ENCODE measurements around the gene INPPL1.

Gene INPPL1

DNA sequence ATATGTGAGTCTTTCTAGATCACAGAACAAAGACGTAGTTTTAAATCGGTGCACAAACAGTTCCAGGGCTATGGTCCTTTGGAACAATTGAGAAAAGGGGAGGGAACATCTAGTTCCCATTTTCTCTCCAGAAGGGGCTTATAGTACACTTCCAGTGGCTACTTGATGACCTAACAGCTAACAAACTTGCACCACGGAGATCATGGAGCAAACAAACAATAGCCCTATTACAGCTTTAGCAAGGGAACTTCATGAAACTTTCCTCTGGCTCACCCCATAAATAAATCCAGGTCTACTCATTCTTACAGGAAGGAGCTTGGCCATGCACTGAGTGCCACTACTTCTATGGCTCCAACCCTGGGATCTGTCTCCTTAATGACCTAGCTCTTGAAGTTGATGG lies 16.3 kb upstream of the INPPL1 start:
- no peak overlapping the region for H3K4me3 ChIP-seq (IDR thresholded peaks at IDR 0.05; ENCODE audit: insufficient read depth, low read depth, low read length)
- no peak overlapping the region for H3K27ac ChIP-seq
- no peaks in the 10 kb centered on the region for H3K36me3 ChIP-seq (ENCODE audit: insufficient read depth)
- H3K4me2 ChIP-seq, result no peak overlapping the region
- no peaks in the 10 kb centered on the region for H3K4me1 ChIP-seq (ENCODE audit: low read depth, poor library complexity, severe bottlenecking)
- no peaks in the 10 kb centered on the region for H3K27me3 ChIP-seq (ENCODE audit: insufficient read depth, low read depth)
- TF ChIP-seq CTCF (conservative IDR thresholded peaks at IDR 0.05; ENCODE audit: low read depth, low read length), result no peak
- no peak overlapping the region for H2AFZ ChIP-seq (ENCODE audit: low read depth)
- H3K9ac ChIP-seq, result no peak overlapping the region
- H3K79me2 ChIP-seq (ENCODE audit: insufficient read depth, low read depth), result no peaks in the 10 kb centered on the region
- no peaks in the 10 kb centered on the region for H4K20me1 ChIP-seq (ENCODE audit: insufficient read depth)

- Histone ChIP-seq H3K36me3 (ENCODE audit: insufficient read depth) (no peaks in the 10 kb centered on the region), H3K4me2 (no peak overlapping the region), H4K20me1 (ENCODE audit: insufficient read depth) (no peaks in the 10 kb centered on the region), H3K4me1 (ENCODE audit: low read depth, poor library complexity, severe bottlenecking) (no peaks in the 10 kb centered on the region), H3K4me3 (IDR thresholded peaks at IDR 0.05; ENCODE audit: insufficient read depth, low read depth, low read length) (no peak overlapping the region), H2AFZ (ENCODE audit: low read depth) (no peak overlapping the region), H3K79me2 (ENCODE audit: insufficient read depth, low read depth) (no peaks in the 10 kb centered on the region), H3K27ac (no peak overlapping the region), H3K9ac (no peak overlapping the region), H3K27me3 (ENCODE audit: insufficient read depth, low read depth) (no peaks in the 10 kb centered on the region)
- TF ChIP-seq CTCF (conservative IDR thresholded peaks at IDR 0.05; ENCODE audit: low read depth, low read length), result no peak
Measured at GRCh38 chr11:72209101-72209500, 15.5 kb upstream of the INPPL1 start.

DNA sequence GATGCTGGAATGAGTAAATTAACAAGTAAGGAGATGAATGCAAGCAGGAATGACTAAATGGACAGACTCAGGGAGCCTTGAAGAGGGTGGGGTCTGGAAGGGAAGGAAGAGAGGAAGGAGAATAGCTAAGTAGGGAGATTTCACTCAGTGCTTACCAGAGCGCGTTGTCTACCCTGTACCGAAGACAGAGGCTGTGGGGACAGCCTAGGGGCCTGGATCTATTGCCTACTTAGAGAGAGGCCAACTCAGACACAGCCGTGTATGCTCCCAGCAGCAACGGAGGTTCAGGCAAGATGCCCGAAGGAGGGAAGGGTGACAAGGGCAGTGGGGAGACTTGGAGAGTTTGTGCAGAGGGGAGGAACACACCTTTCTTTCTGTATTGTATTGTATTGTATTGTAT lies 7.9 kb upstream of the INPPL1 start, which contains the start of gene FOLR2:
TSS of gene FOLR2 (plus strand) at position 157 of the 400 bp plus-strand sequence. CDS start 1,791 bp downstream, outside the sequence.
- H3K9ac ChIP-seq, result no peak within 1 kb of the TSS
- H3K27ac ChIP-seq, result no peak within 1 kb of the TSS
- TF ChIP-seq CTCF (conservative IDR thresholded peaks at IDR 0.05; ENCODE audit: low read depth, low read length), result no peak
- no peaks in the 10 kb centered on the region for H3K27me3 ChIP-seq (ENCODE audit: insufficient read depth, low read depth)
- H3K79me2 ChIP-seq (ENCODE audit: insufficient read depth, low read depth), result no peaks in the 10 kb centered on the region
- H3K4me3 ChIP-seq (IDR thresholded peaks at IDR 0.05; ENCODE audit: insufficient read depth, low read depth, low read length), result no peak within 1 kb of the TSS
- no peaks in the 10 kb centered on the region for H3K36me3 ChIP-seq (ENCODE audit: insufficient read depth)
- H3K4me2 ChIP-seq, result no peak within 1 kb of the TSS
- H3K4me1 ChIP-seq (ENCODE audit: low read depth, poor library complexity, severe bottlenecking), result no peaks in the 10 kb centered on the region
- no peaks in the 10 kb centered on the region for H4K20me1 ChIP-seq (ENCODE audit: insufficient read depth)
- H2AFZ ChIP-seq (ENCODE audit: low read depth), result no peak within 1 kb of the TSS

DNA sequence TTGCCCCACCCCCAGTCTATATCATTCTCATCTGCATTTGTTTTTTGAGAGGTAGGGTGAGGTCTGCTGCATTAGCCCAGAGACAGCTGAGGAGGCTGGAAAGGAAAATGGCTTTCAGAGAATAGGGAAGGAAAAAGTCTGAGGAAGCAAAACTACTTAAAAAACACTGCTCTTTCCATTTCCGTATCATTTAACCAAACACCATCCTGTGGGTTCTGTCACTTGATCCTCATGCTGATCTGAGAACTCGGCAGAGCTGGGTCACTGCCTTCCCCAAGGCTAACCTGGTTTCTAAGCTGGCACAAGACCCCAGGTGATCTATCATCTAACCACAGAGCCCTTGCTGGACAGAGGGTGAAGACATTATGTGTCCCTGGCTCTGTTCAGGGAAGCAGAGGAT lies 6.7 kb upstream of the INPPL1 start:
- TF ChIP-seq CTCF (conservative IDR thresholded peaks at IDR 0.05; ENCODE audit: low read depth, low read length), result no peak
- Histone ChIP-seq H3K4me1 (ENCODE audit: low read depth, poor library complexity, severe bottlenecking) (peaks cover 11% of the 10 kb centered on the region), H4K20me1 (ENCODE audit: insufficient read depth) (no peaks in the 10 kb centered on the region), H3K36me3 (ENCODE audit: insufficient read depth) (no peaks in the 10 kb centered on the region), H3K4me2 (no peak overlapping the region), H3K27ac (no peak overlapping the region), H3K4me3 (IDR thresholded peaks at IDR 0.05; ENCODE audit: insufficient read depth, low read depth, low read length) (no peak overlapping the region), H3K9ac (no peak overlapping the region), H3K27me3 (ENCODE audit: insufficient read depth, low read depth) (no peaks in the 10 kb centered on the region), H2AFZ (ENCODE audit: low read depth) (no peak overlapping the region), H3K79me2 (ENCODE audit: insufficient read depth, low read depth) (no peaks in the 10 kb centered on the region)
